GM12878 (cell line): Measurements from ENCODE around the gene MISFA. TPM values are rescaled to one million over a fixed set of nuclear protein-coding genes. Genes with fewer than 3 reads are reported as not detected.

Experiments used
- CBX3 ChIP-seq: fragments of 200-600 bp; sonication (generic); IDR thresholded peaks from 2 replicates; pipeline ENCODE4 v1.6.1; 2016; ENCODE audit warnings: low read depth, borderline replicate concordance
- CBX5 ChIP-seq: sonication (generic); IDR thresholded peaks from 2 replicates; pipeline ENCODE4 v1.6.1; 2016; ENCODE audit warnings: low read depth, moderate library complexity, mild to moderate bottlenecking, inconsistent platforms
- CREB1 ChIP-seq: IDR thresholded peaks from 2 replicates; pipeline ENCODE4 v1.6.1; 2012; ENCODE audit warnings: low read depth, mild to moderate bottlenecking, inconsistent platforms
- ELK1 ChIP-seq: IDR thresholded peaks from 2 replicates; pipeline ENCODE4 v1.6.1; 2012; ENCODE audit warnings: low read depth, low read length, improper control_type of control experiment
- EP300 ChIP-seq, 2 experiments: fragments of 150-350 bp in 1 of 2; IDR thresholded peaks; 2 replicates each; pipeline ENCODE4 v1.6.1; 2011 to 2012; ENCODE audit warnings: low read depth in 2 of 2, low read length in 2 of 2, borderline replicate concordance in 1 of 2, improper control_type of control experiment in 1 of 2, inconsistent platforms in 1 of 2; ENCODE audit not compliant: control insufficient read depth in 1 of 2
- MEF2B ChIP-seq: fragments of 450-650 bp; IDR thresholded peaks from 2 replicates; pipeline ENCODE4 v1.6.1; 2018; ENCODE audit warnings: mild to moderate bottlenecking, moderate library complexity; ENCODE audit not compliant: partially characterized antibody, poor library complexity, severe bottlenecking
- NFIC ChIP-seq: IDR thresholded peaks from 2 replicates; pipeline ENCODE4 v1.6.1; 2012; ENCODE audit warnings: low read depth, mild to moderate bottlenecking, inconsistent platforms, low read length, moderate library complexity
- POLR2AphosphoS2 ChIP-seq: IDR thresholded peaks from 2 replicates; pipeline ENCODE4 v1.6.1; 2011; ENCODE audit warnings: low read depth, mild to moderate bottlenecking, low read length, improper control_type of control experiment, moderate library complexity
- RAD51 ChIP-seq: fragments of 450-650 bp; IDR thresholded peaks from 2 replicates; pipeline ENCODE4 v1.6.1; 2016; ENCODE audit warnings: moderate library complexity, mild to moderate bottlenecking, inconsistent platforms
- RBBP5 ChIP-seq: fragments of 200-600 bp; sonication (generic); conservative IDR thresholded peaks from 2 replicates; pipeline ENCODE4 v1.6.1; 2016
- TCF12 ChIP-seq: IDR thresholded peaks from 2 replicates; pipeline ENCODE4 v1.6.1; 2011; ENCODE audit warnings: low read depth, mild to moderate bottlenecking, low read length
- ZZZ3 ChIP-seq: IDR thresholded peaks from 2 replicates; pipeline ENCODE4 v1.6.1; 2011; ENCODE audit warnings: low read depth; ENCODE audit not compliant: control insufficient read depth, insufficient read length
- polyA plus RNA-seq, 11 experiments: library from polyadenylated mRNA; depleted of rRNA in 4 of 11; unstranded in 6 of 11; stranded (reverse) in 5 of 11; fragments of >200 nt; fragmentation: Nextera tagmentation in 4 of 11; fragmentation: Illumina TruSeq in 1 of 11; extraction: Ambion mirVana in 4 of 11; extraction: Trizol in 1 of 11; gene quantifications; 1 replicate in 1 of 11; 2 replicates in 10 of 11; pipeline versions ENCODE4 v1.2.1 to v1.2.3, GENCODE V29; 2011 to 2016; ENCODE audit warnings: inconsistent platforms in 2 of 11, missing spikeins in 2 of 11, low read depth in 1 of 11
- total RNA-seq, 4 experiments: library from RNA; depleted of rRNA in 3 of 4; stranded (reverse); fragments of >200 nt in 3 of 4; fragmentation: Illumina TruSeq in 1 of 4; extraction: Trizol in 1 of 4; gene quantifications; 2 replicates each; pipeline versions ENCODE4 v1.2.1 to v1.2.3, GENCODE V29; 2013 to 2021
- TF ChIP-seq, protein P1 (sequence below): IDR thresholded peaks from 2 replicates; pipeline ENCODE4 v1.6.1; 2012; ENCODE audit warnings: mild to moderate bottlenecking, low read depth, low read length
- TF ChIP-seq, protein P2 (sequence below): fragments of 450-650 bp; IDR thresholded peaks from 2 replicates; pipeline ENCODE4 v1.6.1; 2018; ENCODE audit warnings: borderline replicate concordance, mild to moderate bottlenecking; ENCODE audit not compliant: partially characterized antibody
- TF ChIP-seq, protein P3 (sequence below), 3 experiments: IDR thresholded peaks in 2 of 3; conservative IDR thresholded peaks in 1 of 3; 2 replicates each; pipeline ENCODE4 v1.5.1; 2011; ENCODE audit warnings: low read depth in 3 of 3, low read length in 3 of 3, mild to moderate bottlenecking in 3 of 3, control low read depth in 2 of 3, moderate library complexity in 2 of 3, inconsistent platforms in 1 of 3, mixed read lengths in 1 of 3; ENCODE audit not compliant: control insufficient read depth in 2 of 3, insufficient read depth in 1 of 3; ENCODE audit errors: extremely low read depth in 1 of 3
- TF ChIP-seq, protein P4 (sequence below): IDR thresholded peaks from 2 replicates; pipeline ENCODE4 v1.6.1; 2011; ENCODE audit warnings: mild to moderate bottlenecking, low read depth, low read length, moderate library complexity; ENCODE audit not compliant: insufficient replicate concordance

MISFA gene
- total and polyA plus RNA-seq, 10 of the 15 experiments (the other 5 are each of a cell fraction or from before 2014, with no cell fraction given): 0.88 to 4.6 (median 2.3) TPM; not detected in 1

- TF ChIP-seq RAD51 (no peak), EP300 (IDR thresholded peaks at IDR 0.05; ENCODE audit: borderline replicate concordance in 1 of 2, control insufficient read depth in 1 of 2, low read depth in 2 of 2, low read length in 2 of 2) (no peak), MEF2B (no peak), CBX5 (no peak), NFIC (no peak; the same call in 1 of the 2 replicates), CREB1 (0 out of 2 replicates have a peak, but pooled peaks have one; percentile 33), POLR2AphosphoS2 (no peak), CBX3 (no peak), RBBP5 (0 out of 2 replicates have a peak, but pooled peaks have one; percentile 22), TCF12 (no peak; the same call in 1 of the 2 replicates), ZZZ3 (no peak), ELK1 (0 out of 2 replicates have a peak, but pooled peaks have one; percentile 57)
- TF ChIP-seq, protein P1, sequence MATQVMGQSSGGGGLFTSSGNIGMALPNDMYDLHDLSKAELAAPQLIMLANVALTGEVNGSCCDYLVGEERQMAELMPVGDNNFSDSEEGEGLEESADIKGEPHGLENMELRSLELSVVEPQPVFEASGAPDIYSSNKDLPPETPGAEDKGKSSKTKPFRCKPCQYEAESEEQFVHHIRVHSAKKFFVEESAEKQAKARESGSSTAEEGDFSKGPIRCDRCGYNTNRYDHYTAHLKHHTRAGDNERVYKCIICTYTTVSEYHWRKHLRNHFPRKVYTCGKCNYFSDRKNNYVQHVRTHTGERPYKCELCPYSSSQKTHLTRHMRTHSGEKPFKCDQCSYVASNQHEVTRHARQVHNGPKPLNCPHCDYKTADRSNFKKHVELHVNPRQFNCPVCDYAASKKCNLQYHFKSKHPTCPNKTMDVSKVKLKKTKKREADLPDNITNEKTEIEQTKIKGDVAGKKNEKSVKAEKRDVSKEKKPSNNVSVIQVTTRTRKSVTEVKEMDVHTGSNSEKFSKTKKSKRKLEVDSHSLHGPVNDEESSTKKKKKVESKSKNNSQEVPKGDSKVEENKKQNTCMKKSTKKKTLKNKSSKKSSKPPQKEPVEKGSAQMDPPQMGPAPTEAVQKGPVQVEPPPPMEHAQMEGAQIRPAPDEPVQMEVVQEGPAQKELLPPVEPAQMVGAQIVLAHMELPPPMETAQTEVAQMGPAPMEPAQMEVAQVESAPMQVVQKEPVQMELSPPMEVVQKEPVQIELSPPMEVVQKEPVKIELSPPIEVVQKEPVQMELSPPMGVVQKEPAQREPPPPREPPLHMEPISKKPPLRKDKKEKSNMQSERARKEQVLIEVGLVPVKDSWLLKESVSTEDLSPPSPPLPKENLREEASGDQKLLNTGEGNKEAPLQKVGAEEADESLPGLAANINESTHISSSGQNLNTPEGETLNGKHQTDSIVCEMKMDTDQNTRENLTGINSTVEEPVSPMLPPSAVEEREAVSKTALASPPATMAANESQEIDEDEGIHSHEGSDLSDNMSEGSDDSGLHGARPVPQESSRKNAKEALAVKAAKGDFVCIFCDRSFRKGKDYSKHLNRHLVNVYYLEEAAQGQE: no peak
- TF ChIP-seq, protein P2, sequence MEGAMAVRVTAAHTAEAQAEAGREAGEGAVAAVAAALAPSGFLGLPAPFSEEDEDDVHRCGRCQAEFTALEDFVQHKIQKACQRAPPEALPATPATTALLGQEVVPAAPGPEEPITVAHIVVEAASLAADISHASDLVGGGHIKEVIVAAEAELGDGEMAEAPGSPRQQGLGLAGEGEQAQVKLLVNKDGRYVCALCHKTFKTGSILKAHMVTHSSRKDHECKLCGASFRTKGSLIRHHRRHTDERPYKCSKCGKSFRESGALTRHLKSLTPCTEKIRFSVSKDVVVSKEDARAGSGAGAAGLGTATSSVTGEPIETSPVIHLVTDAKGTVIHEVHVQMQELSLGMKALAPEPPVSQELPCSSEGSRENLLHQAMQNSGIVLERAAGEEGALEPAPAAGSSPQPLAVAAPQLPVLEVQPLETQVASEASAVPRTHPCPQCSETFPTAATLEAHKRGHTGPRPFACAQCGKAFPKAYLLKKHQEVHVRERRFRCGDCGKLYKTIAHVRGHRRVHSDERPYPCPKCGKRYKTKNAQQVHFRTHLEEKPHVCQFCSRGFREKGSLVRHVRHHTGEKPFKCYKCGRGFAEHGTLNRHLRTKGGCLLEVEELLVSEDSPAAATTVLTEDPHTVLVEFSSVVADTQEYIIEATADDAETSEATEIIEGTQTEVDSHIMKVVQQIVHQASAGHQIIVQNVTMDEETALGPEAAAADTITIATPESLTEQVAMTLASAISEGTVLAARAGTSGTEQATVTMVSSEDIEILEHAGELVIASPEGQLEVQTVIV: peak; percentile 56
- TF ChIP-seq, protein P3, sequence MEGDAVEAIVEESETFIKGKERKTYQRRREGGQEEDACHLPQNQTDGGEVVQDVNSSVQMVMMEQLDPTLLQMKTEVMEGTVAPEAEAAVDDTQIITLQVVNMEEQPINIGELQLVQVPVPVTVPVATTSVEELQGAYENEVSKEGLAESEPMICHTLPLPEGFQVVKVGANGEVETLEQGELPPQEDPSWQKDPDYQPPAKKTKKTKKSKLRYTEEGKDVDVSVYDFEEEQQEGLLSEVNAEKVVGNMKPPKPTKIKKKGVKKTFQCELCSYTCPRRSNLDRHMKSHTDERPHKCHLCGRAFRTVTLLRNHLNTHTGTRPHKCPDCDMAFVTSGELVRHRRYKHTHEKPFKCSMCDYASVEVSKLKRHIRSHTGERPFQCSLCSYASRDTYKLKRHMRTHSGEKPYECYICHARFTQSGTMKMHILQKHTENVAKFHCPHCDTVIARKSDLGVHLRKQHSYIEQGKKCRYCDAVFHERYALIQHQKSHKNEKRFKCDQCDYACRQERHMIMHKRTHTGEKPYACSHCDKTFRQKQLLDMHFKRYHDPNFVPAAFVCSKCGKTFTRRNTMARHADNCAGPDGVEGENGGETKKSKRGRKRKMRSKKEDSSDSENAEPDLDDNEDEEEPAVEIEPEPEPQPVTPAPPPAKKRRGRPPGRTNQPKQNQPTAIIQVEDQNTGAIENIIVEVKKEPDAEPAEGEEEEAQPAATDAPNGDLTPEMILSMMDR (IDR thresholded peaks at IDR 0.05 in 2 of 3, conservative IDR thresholded peaks at IDR 0.05 in 1 of 3; ENCODE audit: control insufficient read depth in 2 of 3, extremely low read depth in 1 of 3, insufficient read depth in 1 of 3, low read depth in 3 of 3, low read length in 3 of 3): no peak
- TF ChIP-seq, protein P4, sequence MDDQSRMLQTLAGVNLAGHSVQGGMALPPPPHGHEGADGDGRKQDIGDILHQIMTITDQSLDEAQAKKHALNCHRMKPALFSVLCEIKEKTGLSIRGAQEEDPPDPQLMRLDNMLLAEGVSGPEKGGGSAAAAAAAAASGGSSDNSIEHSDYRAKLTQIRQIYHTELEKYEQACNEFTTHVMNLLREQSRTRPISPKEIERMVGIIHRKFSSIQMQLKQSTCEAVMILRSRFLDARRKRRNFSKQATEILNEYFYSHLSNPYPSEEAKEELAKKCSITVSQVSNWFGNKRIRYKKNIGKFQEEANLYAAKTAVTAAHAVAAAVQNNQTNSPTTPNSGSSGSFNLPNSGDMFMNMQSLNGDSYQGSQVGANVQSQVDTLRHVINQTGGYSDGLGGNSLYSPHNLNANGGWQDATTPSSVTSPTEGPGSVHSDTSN: no peak
These were observed 11.0 kb upstream of the MISFA start, which contains the start of gene UEVLD (continued) for GRCh38 chr11:18588297-18589252.
